GM19324 (cell line): ENCODE results near the gene UQCC5.

Experiments
- ATAC-seq: cut with Tn5 transposase; IDR thresholded peaks from one replicate; pipeline ENCODE4 v1.9.1; 2021; ENCODE audit warnings: mild to moderate bottlenecking, moderate library complexity; ENCODE audit not compliant: unreplicated experiment, low FRiP score

Gene UQCC5

GRCh38 chr3:52558436-52558835, 22.0 kb downstream of the UQCC5 start:
- no peak for ATAC-seq

- ATAC-seq, result no peak
Observed at GRCh38 chr3:52561028-52561747, 24.8 kb downstream of the UQCC5 start.

DNA sequence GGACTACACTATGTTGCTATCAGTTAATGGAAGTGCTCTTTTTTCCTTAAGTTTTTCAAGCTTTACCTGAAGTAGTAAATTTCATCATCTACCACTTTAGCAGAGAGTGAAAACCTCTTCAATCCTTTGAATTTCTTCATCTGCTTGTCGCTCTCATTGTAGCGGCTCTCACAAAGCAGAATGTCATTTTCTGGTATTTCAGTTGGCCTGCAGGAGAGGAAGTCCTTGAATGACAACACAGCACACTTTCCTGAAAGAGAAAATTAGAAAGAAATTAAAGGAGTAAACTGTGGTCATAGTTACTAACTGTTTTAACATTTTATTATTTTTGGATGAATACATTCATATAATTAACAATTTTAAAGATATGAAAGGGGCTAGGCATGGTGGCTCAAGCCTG, 27.6 kb downstream of the UQCC5 start:
- ATAC-seq, result no peak

DNA sequence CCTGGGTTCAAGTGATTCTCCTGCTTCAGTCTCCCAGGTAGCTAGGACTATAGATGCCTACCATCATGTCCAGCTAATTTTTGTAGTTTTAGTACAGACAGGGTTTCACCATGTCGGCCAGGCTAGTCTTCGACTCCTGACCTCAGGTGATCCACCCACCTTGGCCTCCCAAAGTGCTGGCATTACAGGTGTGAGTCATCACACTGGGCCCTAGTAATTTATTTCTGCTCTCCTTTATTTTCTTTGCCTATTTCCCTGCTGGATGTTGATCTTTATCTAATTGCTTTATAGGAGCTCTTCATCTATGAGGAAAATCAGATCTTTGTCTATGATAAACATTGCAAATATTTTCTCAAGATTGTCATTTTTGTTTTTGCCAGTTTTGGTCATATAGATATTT, 31.7 kb downstream of the UQCC5 start:
- no peak for ATAC-seq

DNA sequence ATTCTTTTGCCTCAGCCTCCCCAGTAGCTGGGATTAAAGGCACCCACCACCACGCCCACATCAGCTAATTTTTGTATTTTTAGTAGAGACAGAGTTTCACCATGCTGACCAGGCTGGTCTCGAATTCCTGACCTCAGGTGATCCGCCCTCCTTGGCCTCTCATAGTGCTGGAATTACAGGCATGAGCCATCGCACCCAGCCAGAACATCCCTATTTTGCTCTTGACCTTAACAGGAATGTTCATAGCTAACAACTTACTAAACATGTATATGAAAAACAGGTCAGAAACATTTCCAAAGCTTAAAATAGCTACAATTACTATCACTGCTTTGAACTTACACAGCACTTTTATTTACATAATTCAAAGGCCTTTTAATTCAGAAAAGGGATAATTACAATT, 33.7 kb downstream of the UQCC5 start:
- ATAC-seq, result no peak

DNA sequence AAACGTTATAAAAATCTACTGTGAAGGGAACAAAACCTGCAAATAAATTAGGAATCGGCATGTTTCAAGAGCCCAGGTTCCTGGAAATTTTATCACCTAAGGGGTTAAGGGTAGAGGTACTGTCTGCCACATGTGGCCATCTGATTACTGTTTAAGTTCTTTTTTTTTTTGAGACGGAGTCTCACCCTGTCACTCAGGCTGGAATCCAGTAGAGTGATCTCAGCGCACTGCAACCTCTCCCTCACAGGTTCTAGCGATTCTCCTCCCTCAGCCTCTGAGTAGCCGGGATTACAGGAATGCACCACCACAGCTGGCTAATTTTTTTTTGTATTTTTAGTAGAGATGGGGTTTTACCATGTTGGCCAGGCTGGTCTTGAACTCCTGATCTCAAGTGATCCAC, 35.8 kb downstream of the UQCC5 start:
- ATAC-seq, result no peak

DNA sequence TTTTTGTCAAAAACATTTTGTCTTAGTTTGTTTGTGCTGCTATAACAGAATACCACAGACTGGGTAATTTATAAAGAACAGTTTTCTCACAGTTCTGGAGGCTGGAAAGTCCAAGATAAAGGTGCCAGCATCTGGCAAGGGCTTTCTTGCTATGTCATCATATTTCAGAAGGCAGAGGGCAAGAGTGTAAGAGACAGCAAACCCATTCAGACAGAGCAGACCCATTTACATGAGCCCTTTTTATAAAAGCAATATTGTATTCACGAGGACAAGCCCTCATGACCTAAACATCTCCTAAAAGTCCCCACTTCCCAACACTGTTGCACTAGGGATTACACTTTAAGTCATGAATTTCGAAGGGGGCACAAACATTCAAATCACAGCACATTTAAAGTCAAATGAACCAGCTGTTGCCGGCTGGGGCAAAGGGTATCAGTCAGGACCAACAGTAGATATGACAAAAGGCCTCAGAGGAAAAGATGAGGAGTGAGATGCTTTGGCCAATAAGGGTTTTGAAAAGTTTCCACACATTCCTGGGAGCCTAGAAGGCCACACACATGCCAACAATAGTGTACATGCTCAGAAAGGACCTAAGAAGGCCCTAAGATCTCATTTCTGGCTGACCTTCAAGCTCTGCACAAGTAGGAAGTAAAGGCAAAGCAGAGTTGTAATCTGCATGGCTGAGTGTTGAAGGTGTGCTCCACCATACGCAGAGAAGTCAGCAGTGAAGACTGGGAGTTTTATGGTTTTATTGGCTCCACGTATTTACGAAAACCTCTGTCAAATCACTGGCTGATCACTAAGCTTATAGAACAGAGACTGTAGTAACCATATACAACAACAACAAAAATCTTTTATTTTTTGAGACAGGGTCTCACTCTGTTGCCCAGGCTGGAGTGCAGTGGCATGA, 37.9 kb downstream of the UQCC5 start:
- ATAC-seq, result no peak
